HG03280 (cell line): ENCODE measurements around the gene PAOX.

ENCODE experiments used
- ATAC-seq: cut with Tn5 transposase; IDR thresholded peaks from one replicate; pipeline ENCODE4 v1.9.1; 2021; ENCODE audit warnings: mild to moderate bottlenecking, moderate library complexity; ENCODE audit not compliant: unreplicated experiment

PAOX gene

GRCh38 chr10:133349577-133350011 is 29.5 kb upstream of the PAOX start:
- ATAC-seq, result no peak

- no peak for ATAC-seq
Observed at GRCh38 chr10:133350283-133350949, 28.6 kb upstream of the PAOX start.

- ATAC-seq, result no peak
Observed at GRCh38 chr10:133350950-133351329, 28.1 kb upstream of the PAOX start.

- ATAC-seq, result no peak
Observed at GRCh38 chr10:133351408-133352318, 27.4 kb upstream of the PAOX start.

GRCh38 chr10:133353202-133353959 is 25.7 kb upstream of the PAOX start:
- no peak for ATAC-seq

- no peak for ATAC-seq
Observed at GRCh38 chr10:133353988-133354605, 25.0 kb upstream of the PAOX start.

- ATAC-seq, result no peak
Observed at GRCh38 chr10:133354672-133355240, 24.3 kb upstream of the PAOX start.

- ATAC-seq, result no peak
Observed at GRCh38 chr10:133355266-133355665, 23.8 kb upstream of the PAOX start.

GRCh38 chr10:133355991-133356390 is 23.1 kb upstream of the PAOX start:
- ATAC-seq, result no peak

- no peak for ATAC-seq
Observed at GRCh38 chr10:133356549-133357284, 22.3 kb upstream of the PAOX start.

- peak; percentile 63 for ATAC-seq
Observed at GRCh38 chr10:133357285-133358161, 21.5 kb upstream of the PAOX start, which contains the start of gene FUOM. TSS of gene FUOM (minus strand) at chr10:133358019. CDS start at chr10:133358007, 12 bp downstream.

GRCh38 chr10:133358162-133358924 is 20.7 kb upstream of the PAOX start:
- no peak for ATAC-seq

- no peak for ATAC-seq
Observed at GRCh38 chr10:133358925-133359310, 20.1 kb upstream of the PAOX start.

- no peak for ATAC-seq
Observed at GRCh38 chr10:133359554-133359971, 19.5 kb upstream of the PAOX start.

GRCh38 chr10:133359972-133360610 is 19.0 kb upstream of the PAOX start:
- ATAC-seq, result no peak

- no peak for ATAC-seq
Observed at GRCh38 chr10:133361227-133361626, 17.8 kb upstream of the PAOX start.

- no peak for ATAC-seq
Observed at GRCh38 chr10:133361773-133362441, 17.2 kb upstream of the PAOX start.
